ENCODE results near the gene ZNF683.

GRCh38 chr1:26314501-26314900 is 58.0 kb downstream of the ZNF683 start:
- TF ChIP-seq EP300 (IDR thresholded peaks at IDR 0.05) (no peak), POLR2A (IDR thresholded peaks at IDR 0.05) (no peak)
